ENCODE results near the gene C2orf76.

Gene C2orf76

GRCh38 chr2:119333833-119334232, 32.8 kb downstream of the C2orf76 start:
- Histone ChIP-seq H3K9ac (ENCODE audit: low read length) (no peak overlapping the region), H3K9me3 (ENCODE audit: control insufficient read depth, insufficient read depth, low read depth, low read length) (no peaks in the 10 kb centered on the region), H3K27ac (ENCODE audit: low read depth, low read length) (no peak overlapping the region), H3K4me3 (ENCODE audit: low read depth, low read length) (no peak overlapping the region), H3K36me3 (ENCODE audit: control insufficient read depth, insufficient read depth, low read length) (no peaks in the 10 kb centered on the region), H3K27me3 (ENCODE audit: control insufficient read depth, insufficient read depth, low read length) (no peaks in the 10 kb centered on the region), H3K4me1 (ENCODE audit: control insufficient read depth, insufficient read depth, low read length) (no peaks in the 10 kb centered on the region)

- Histone ChIP-seq H3K9me3 (ENCODE audit: control insufficient read depth, insufficient read depth, low read depth, low read length) (no peaks in the 10 kb centered on the region), H3K36me3 (ENCODE audit: control insufficient read depth, insufficient read depth, low read length) (no peaks in the 10 kb centered on the region), H3K4me3 (ENCODE audit: low read depth, low read length) (no peak overlapping the region), H3K27me3 (ENCODE audit: control insufficient read depth, insufficient read depth, low read length) (no peaks in the 10 kb centered on the region), H3K27ac (ENCODE audit: low read depth, low read length) (no peak overlapping the region), H3K4me1 (ENCODE audit: control insufficient read depth, insufficient read depth, low read length) (no peaks in the 10 kb centered on the region), H3K9ac (ENCODE audit: low read length) (no peak overlapping the region)
Measured at GRCh38 chr2:119333360-119333759, 33.3 kb downstream of the C2orf76 start.

- Histone ChIP-seq H3K9ac (ENCODE audit: low read length) (no peak overlapping the region), H3K36me3 (ENCODE audit: control insufficient read depth, insufficient read depth, low read length) (no peaks in the 10 kb centered on the region), H3K9me3 (ENCODE audit: control insufficient read depth, insufficient read depth, low read depth, low read length) (no peaks in the 10 kb centered on the region), H3K27me3 (ENCODE audit: control insufficient read depth, insufficient read depth, low read length) (no peaks in the 10 kb centered on the region), H3K4me1 (ENCODE audit: control insufficient read depth, insufficient read depth, low read length) (no peaks in the 10 kb centered on the region), H3K4me3 (ENCODE audit: low read depth, low read length) (no peak overlapping the region), H3K27ac (ENCODE audit: low read depth, low read length) (no peak overlapping the region)
Measured at GRCh38 chr2:119332953-119333352, 33.7 kb downstream of the C2orf76 start.

- Histone ChIP-seq H3K4me3 (ENCODE audit: low read depth, low read length) (no peak overlapping the region), H3K4me1 (ENCODE audit: control insufficient read depth, insufficient read depth, low read length) (no peaks in the 10 kb centered on the region), H3K27ac (ENCODE audit: low read depth, low read length) (no peak overlapping the region), H3K36me3 (ENCODE audit: control insufficient read depth, insufficient read depth, low read length) (no peaks in the 10 kb centered on the region), H3K9ac (ENCODE audit: low read length) (no peak overlapping the region), H3K9me3 (ENCODE audit: control insufficient read depth, insufficient read depth, low read depth, low read length) (no peaks in the 10 kb centered on the region), H3K27me3 (ENCODE audit: control insufficient read depth, insufficient read depth, low read length) (no peaks in the 10 kb centered on the region)
Measured at GRCh38 chr2:119327431-119327830, 39.2 kb downstream of the C2orf76 start.

GRCh38 chr2:119326938-119327337, 39.7 kb downstream of the C2orf76 start:
- Histone ChIP-seq H3K27ac (ENCODE audit: low read depth, low read length) (no peak overlapping the region), H3K4me3 (ENCODE audit: low read depth, low read length) (no peak overlapping the region), H3K9me3 (ENCODE audit: control insufficient read depth, insufficient read depth, low read depth, low read length) (no peaks in the 10 kb centered on the region), H3K27me3 (ENCODE audit: control insufficient read depth, insufficient read depth, low read length) (no peaks in the 10 kb centered on the region), H3K4me1 (ENCODE audit: control insufficient read depth, insufficient read depth, low read length) (no peaks in the 10 kb centered on the region), H3K9ac (ENCODE audit: low read length) (no peak overlapping the region), H3K36me3 (ENCODE audit: control insufficient read depth, insufficient read depth, low read length) (no peaks in the 10 kb centered on the region)

- no peak overlapping the region for H3K9ac ChIP-seq (ENCODE audit: low read length)
- no peaks in the 10 kb centered on the region for H3K4me1 ChIP-seq (ENCODE audit: control insufficient read depth, insufficient read depth, low read length)
- H3K36me3 ChIP-seq (ENCODE audit: control insufficient read depth, insufficient read depth, low read length): no peaks in the 10 kb centered on the region
- no peaks in the 10 kb centered on the region for H3K9me3 ChIP-seq (ENCODE audit: control insufficient read depth, insufficient read depth, low read depth, low read length)
- no peak overlapping the region for H3K27ac ChIP-seq (ENCODE audit: low read depth, low read length)
- H3K27me3 ChIP-seq (ENCODE audit: control insufficient read depth, insufficient read depth, low read length): no peaks in the 10 kb centered on the region
- H3K4me3 ChIP-seq (ENCODE audit: low read depth, low read length): no peak overlapping the region
Measured at GRCh38 chr2:119324685-119325270, 41.9 kb downstream of the C2orf76 start.

GRCh38 chr2:119323459-119323858, 43.2 kb downstream of the C2orf76 start:
- H3K4me1 ChIP-seq (ENCODE audit: control insufficient read depth, insufficient read depth, low read length): no peaks in the 10 kb centered on the region
- H3K27ac ChIP-seq (ENCODE audit: low read depth, low read length): no peak overlapping the region
- no peaks in the 10 kb centered on the region for H3K36me3 ChIP-seq (ENCODE audit: control insufficient read depth, insufficient read depth, low read length)
- no peaks in the 10 kb centered on the region for H3K9me3 ChIP-seq (ENCODE audit: control insufficient read depth, insufficient read depth, low read depth, low read length)
- H3K4me3 ChIP-seq (ENCODE audit: low read depth, low read length): no peak overlapping the region
- no peak overlapping the region for H3K9ac ChIP-seq (ENCODE audit: low read length)
- H3K27me3 ChIP-seq (ENCODE audit: control insufficient read depth, insufficient read depth, low read length): no peaks in the 10 kb centered on the region

GRCh38 chr2:119319593-119319992, 47.0 kb downstream of the C2orf76 start:
- no peak overlapping the region for H3K27ac ChIP-seq (ENCODE audit: low read depth, low read length)
- no peaks in the 10 kb centered on the region for H3K36me3 ChIP-seq (ENCODE audit: control insufficient read depth, insufficient read depth, low read length)
- no peaks in the 10 kb centered on the region for H3K9me3 ChIP-seq (ENCODE audit: control insufficient read depth, insufficient read depth, low read depth, low read length)
- no peaks in the 10 kb centered on the region for H3K4me1 ChIP-seq (ENCODE audit: control insufficient read depth, insufficient read depth, low read length)
- no peak overlapping the region for H3K4me3 ChIP-seq (ENCODE audit: low read depth, low read length)
- H3K27me3 ChIP-seq (ENCODE audit: control insufficient read depth, insufficient read depth, low read length): no peaks in the 10 kb centered on the region
- no peak overlapping the region for H3K9ac ChIP-seq (ENCODE audit: low read length)

- Histone ChIP-seq H3K36me3 (ENCODE audit: control insufficient read depth, insufficient read depth, low read length) (no peaks in the 10 kb centered on the region), H3K27me3 (ENCODE audit: control insufficient read depth, insufficient read depth, low read length) (no peaks in the 10 kb centered on the region), H3K9me3 (ENCODE audit: control insufficient read depth, insufficient read depth, low read depth, low read length) (no peaks in the 10 kb centered on the region), H3K4me1 (ENCODE audit: control insufficient read depth, insufficient read depth, low read length) (no peaks in the 10 kb centered on the region), H3K4me3 (ENCODE audit: low read depth, low read length) (no peak overlapping the region), H3K9ac (ENCODE audit: low read length) (no peak overlapping the region), H3K27ac (ENCODE audit: low read depth, low read length) (no peak overlapping the region)
Measured at GRCh38 chr2:119317554-119317953, 49.1 kb downstream of the C2orf76 start.

GRCh38 chr2:119316066-119316465, 50.6 kb downstream of the C2orf76 start:
- no peak overlapping the region for H3K9ac ChIP-seq (ENCODE audit: low read length)
- 0 out of 2 replicates have a peak, but pooled peaks cover 3% of the 10 kb centered on the region for H3K4me1 ChIP-seq (ENCODE audit: control insufficient read depth, insufficient read depth, low read length)
- no peaks in the 10 kb centered on the region for H3K36me3 ChIP-seq (ENCODE audit: control insufficient read depth, insufficient read depth, low read length)
- no peak overlapping the region for H3K27ac ChIP-seq (ENCODE audit: low read depth, low read length)
- no peaks in the 10 kb centered on the region for H3K27me3 ChIP-seq (ENCODE audit: control insufficient read depth, insufficient read depth, low read length)
- no peak overlapping the region for H3K4me3 ChIP-seq (ENCODE audit: low read depth, low read length)
- H3K9me3 ChIP-seq (ENCODE audit: control insufficient read depth, insufficient read depth, low read depth, low read length): no peaks in the 10 kb centered on the region

- Histone ChIP-seq H3K36me3 (ENCODE audit: control insufficient read depth, insufficient read depth, low read length) (no peaks in the 10 kb centered on the region), H3K4me3 (ENCODE audit: low read depth, low read length) (no peak overlapping the region), H3K27ac (ENCODE audit: low read depth, low read length) (no peak overlapping the region), H3K9ac (ENCODE audit: low read length) (no peak overlapping the region), H3K9me3 (ENCODE audit: control insufficient read depth, insufficient read depth, low read depth, low read length) (no peaks in the 10 kb centered on the region), H3K27me3 (ENCODE audit: control insufficient read depth, insufficient read depth, low read length) (no peaks in the 10 kb centered on the region), H3K4me1 (ENCODE audit: control insufficient read depth, insufficient read depth, low read length) (0 out of 2 replicates have a peak, but pooled peaks cover 3% of the 10 kb centered on the region)
Measured at GRCh38 chr2:119315241-119315925, 51.3 kb downstream of the C2orf76 start.

Data from HUES6 (cell line).